ENCODE data around the gene SLC5A6. TPM values are rescaled to one million over a fixed set of nuclear protein-coding genes. Genes with fewer than 3 reads are reported as not detected.

Gene SLC5A6
- total and polyA plus RNA-seq, 8 donors = 5.7 to 71.0 (median 21.4) TPM

GRCh38 chr2:27150639-27151230 is 61.3 kb downstream of the SLC5A6 start:
- TF ChIP-seq POLR2A (IDR thresholded peaks at IDR 0.05) = no peak
- no peak for TF ChIP-seq POLR2AphosphoS5 (IDR thresholded peaks at IDR 0.05)
- no peak for TF ChIP-seq EP300 (IDR thresholded peaks at IDR 0.05)
- TF ChIP-seq, protein P1, sequence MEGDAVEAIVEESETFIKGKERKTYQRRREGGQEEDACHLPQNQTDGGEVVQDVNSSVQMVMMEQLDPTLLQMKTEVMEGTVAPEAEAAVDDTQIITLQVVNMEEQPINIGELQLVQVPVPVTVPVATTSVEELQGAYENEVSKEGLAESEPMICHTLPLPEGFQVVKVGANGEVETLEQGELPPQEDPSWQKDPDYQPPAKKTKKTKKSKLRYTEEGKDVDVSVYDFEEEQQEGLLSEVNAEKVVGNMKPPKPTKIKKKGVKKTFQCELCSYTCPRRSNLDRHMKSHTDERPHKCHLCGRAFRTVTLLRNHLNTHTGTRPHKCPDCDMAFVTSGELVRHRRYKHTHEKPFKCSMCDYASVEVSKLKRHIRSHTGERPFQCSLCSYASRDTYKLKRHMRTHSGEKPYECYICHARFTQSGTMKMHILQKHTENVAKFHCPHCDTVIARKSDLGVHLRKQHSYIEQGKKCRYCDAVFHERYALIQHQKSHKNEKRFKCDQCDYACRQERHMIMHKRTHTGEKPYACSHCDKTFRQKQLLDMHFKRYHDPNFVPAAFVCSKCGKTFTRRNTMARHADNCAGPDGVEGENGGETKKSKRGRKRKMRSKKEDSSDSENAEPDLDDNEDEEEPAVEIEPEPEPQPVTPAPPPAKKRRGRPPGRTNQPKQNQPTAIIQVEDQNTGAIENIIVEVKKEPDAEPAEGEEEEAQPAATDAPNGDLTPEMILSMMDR (IDR thresholded peaks at IDR 0.05) = no peak
- Histone ChIP-seq H3K9me3 (no peaks in the 10 kb centered on the region), H3K27me3 (peaks cover 0 to 23% (median 0%) of the 10 kb centered on the region in 3 donors), H3K4me3 (no peak overlapping the region), H3K36me3 (no peaks in the 10 kb centered on the region), H3K4me1 (no peaks in the 10 kb centered on the region), H3K27ac (no peak overlapping the region)
- no peak for DNase-seq
- WGBS, 5 donors = 79 to 89% (median 87%) methylated on average over 5 to 8 of the region's 8 CpGs
- intact Hi-C loops (cut with DNase I; ENCODE audit: low total_unique reads) = no loop called here

Other genes starting within 250 kb of the SLC5A6 start
- 10 to 100 TPM in 2 of 5 donors, 1 to 10 TPM in 3; 7.0 to 19.9 (median 9.9) TPM for gene MAPRE3, start 241.6 kb downstream of the SLC5A6 start, total RNA-seq
- 10 to 100 TPM; 12.3 to 24.1 (median 14.8) TPM for gene MAPRE3, start 241.6 kb downstream of the SLC5A6 start, polyA plus RNA-seq
- gene TMEM214, start 179.3 kb downstream of the SLC5A6 start, total RNA-seq = 100 to 1,000 TPM in 2 of 5 donors, 10 to 100 TPM in 3; 30.1 to 206 (median 89.5) TPM
- gene TMEM214, start 179.3 kb downstream of the SLC5A6 start, polyA plus RNA-seq = 10 to 100 TPM; 17.1 to 35.1 (median 28.1) TPM
- gene AGBL5, start 160.6 kb downstream of the SLC5A6 start, total RNA-seq = 10 to 100 TPM in 3 of 5 donors, 1 to 10 TPM in 2; 7.8 to 29.0 (median 11.6) TPM
- 10 to 100 TPM; 11.5 to 16.6 (median 13.6) TPM for gene AGBL5, start 160.6 kb downstream of the SLC5A6 start, polyA plus RNA-seq
- gene OST4, start 140.6 kb downstream of the SLC5A6 start, total RNA-seq = 100 to 1,000 TPM in 4 of 5 donors, 10 to 100 TPM in 1; 16.8 to 281 (median 134) TPM
- 100 to 1,000 TPM; 421 to 610 (median 506) TPM for gene OST4, start 140.6 kb downstream of the SLC5A6 start, polyA plus RNA-seq
- 100 to 1,000 TPM in 2 of 5 donors, 10 to 100 TPM in 3; 17.5 to 208 (median 89.2) TPM for gene EMILIN1, start 133.7 kb downstream of the SLC5A6 start, total RNA-seq
- 10 to 100 TPM; 19.6 to 53.1 (median 31.1) TPM for gene EMILIN1, start 133.7 kb downstream of the SLC5A6 start, polyA plus RNA-seq
- 10 to 100 TPM in 1 of 5 donors, 1 to 10 TPM in 3, not detected in 1; 1.3 to 18.2 (median 3.0) TPM for gene KHK, start 125.5 kb downstream of the SLC5A6 start, total RNA-seq
- 1 to 10 TPM; 3.5 to 5.9 (median 4.2) TPM for gene KHK, start 125.5 kb downstream of the SLC5A6 start, polyA plus RNA-seq
- gene CGREF1, start 93.1 kb downstream of the SLC5A6 start, total RNA-seq = 1 to 10 TPM in 3 of 5 donors, not detected in 2; 1.4 to 4.1 (median 2.6) TPM
- 1 to 10 TPM; 2.3 to 3.2 (median 2.4) TPM for gene CGREF1, start 93.1 kb downstream of the SLC5A6 start, polyA plus RNA-seq
- gene ABHD1, start 88.5 kb downstream of the SLC5A6 start, total RNA-seq = not detected
- gene ABHD1, start 88.5 kb downstream of the SLC5A6 start, polyA plus RNA-seq = under 1 TPM in 2 of 3 donors, not detected in 1; 0.23 to 0.75 TPM
- 100 to 1,000 TPM in 1 of 5 donors, 10 to 100 TPM in 4; 14.2 to 107 (median 29.4) TPM for gene PREB, start 77.6 kb downstream of the SLC5A6 start, total RNA-seq
- 10 to 100 TPM; 37.3 to 48.4 (median 44.6) TPM for gene PREB, start 77.6 kb downstream of the SLC5A6 start, polyA plus RNA-seq
- not detected for gene PRR30, start 72.9 kb downstream of the SLC5A6 start, total RNA-seq
- gene PRR30, start 72.9 kb downstream of the SLC5A6 start, polyA plus RNA-seq = not detected
- gene TCF23, start 63.3 kb downstream of the SLC5A6 start, total RNA-seq = not detected
- under 1 TPM in 1 of 3 donors, not detected in 2; 0.03 TPM for gene TCF23, start 63.3 kb downstream of the SLC5A6 start, polyA plus RNA-seq
- gene ATRAID, start 227 bp downstream of the SLC5A6 start, total RNA-seq = 100 to 1,000 TPM in 3 of 5 donors, 10 to 100 TPM in 2; 67.4 to 532 (median 131) TPM
- 100 to 1,000 TPM in 2 of 3 donors, 10 to 100 TPM in 1; 86.6 to 140 (median 111) TPM for gene ATRAID, start 227 bp downstream of the SLC5A6 start, polyA plus RNA-seq
- 100 to 1,000 TPM in 2 of 5 donors, 10 to 100 TPM in 3; 12.2 to 130 (median 78.2) TPM for gene CAD, start 5.1 kb upstream of the SLC5A6 start, total RNA-seq
- 10 to 100 TPM in 1 of 3 donors, 1 to 10 TPM in 2; 4.4 to 16.5 (median 6.5) TPM for gene CAD, start 5.1 kb upstream of the SLC5A6 start, polyA plus RNA-seq
- not detected for gene SLC30A3, start 50.8 kb upstream of the SLC5A6 start, total RNA-seq
- gene SLC30A3, start 50.8 kb upstream of the SLC5A6 start, polyA plus RNA-seq = not detected
- not detected for gene DNAJC5G, start 63.2 kb upstream of the SLC5A6 start, total RNA-seq
- gene DNAJC5G, start 63.2 kb upstream of the SLC5A6 start, polyA plus RNA-seq = not detected
- under 1 TPM in 1 of 5 donors, not detected in 4; 0.87 TPM for gene TRIM54, start 70.2 kb upstream of the SLC5A6 start, total RNA-seq
- gene TRIM54, start 70.2 kb upstream of the SLC5A6 start, polyA plus RNA-seq = under 1 TPM; 0.13 to 0.61 (median 0.25) TPM
- 1 to 10 TPM in 1 of 5 donors, not detected in 4; 6.7 TPM for gene UCN, start 96.2 kb upstream of the SLC5A6 start, total RNA-seq
- gene UCN, start 96.2 kb upstream of the SLC5A6 start, polyA plus RNA-seq = 1 to 10 TPM in 2 of 3 donors, not detected in 1; 3.5 to 4.1 TPM
- 10 to 100 TPM in 4 of 5 donors, 1 to 10 TPM in 1; 8.7 to 98.0 (median 58.9) TPM for gene MPV17, start 110.8 kb upstream of the SLC5A6 start, total RNA-seq
- 10 to 100 TPM; 41.7 to 84.0 (median 58.2) TPM for gene MPV17, start 110.8 kb upstream of the SLC5A6 start, polyA plus RNA-seq
- 100 to 1,000 TPM in 1 of 5 donors, 10 to 100 TPM in 4; 25.7 to 125 (median 62.6) TPM for gene GTF3C2, start 144.5 kb upstream of the SLC5A6 start, total RNA-seq
- gene GTF3C2, start 144.5 kb upstream of the SLC5A6 start, polyA plus RNA-seq = 10 to 100 TPM; 18.8 to 37.1 (median 28.3) TPM
- 10 to 100 TPM; 16.2 to 42.2 (median 27.2) TPM for gene EIF2B4, start 158.1 kb upstream of the SLC5A6 start, total RNA-seq
- gene EIF2B4, start 158.1 kb upstream of the SLC5A6 start, polyA plus RNA-seq = 10 to 100 TPM; 42.0 to 63.9 (median 51.1) TPM
- gene SNX17, start 158.3 kb upstream of the SLC5A6 start, total RNA-seq = 10 to 100 TPM; 28.6 to 70.4 (median 67.2) TPM
- 10 to 100 TPM; 58.3 to 70.2 (median 68.9) TPM for gene SNX17, start 158.3 kb upstream of the SLC5A6 start, polyA plus RNA-seq
- gene ZNF513, start 168.5 kb upstream of the SLC5A6 start, total RNA-seq = 10 to 100 TPM; 10.3 to 58.9 (median 19.1) TPM
- gene ZNF513, start 168.5 kb upstream of the SLC5A6 start, polyA plus RNA-seq = 10 to 100 TPM; 12.4 to 23.6 (median 15.4) TPM
- 10 to 100 TPM; 10.5 to 44.6 (median 42.9) TPM for gene PPM1G, start 197.3 kb upstream of the SLC5A6 start, total RNA-seq
- gene PPM1G, start 197.3 kb upstream of the SLC5A6 start, polyA plus RNA-seq = 10 to 100 TPM; 40.0 to 49.8 (median 47.2) TPM
- gene NRBP1, start 216.4 kb upstream of the SLC5A6 start, total RNA-seq = 10 to 100 TPM; 12.5 to 69.8 (median 48.4) TPM
- gene NRBP1, start 216.4 kb upstream of the SLC5A6 start, polyA plus RNA-seq = 10 to 100 TPM; 46.7 to 57.3 (median 51.4) TPM
- gene KRTCAP3, start 230.1 kb upstream of the SLC5A6 start, total RNA-seq = 100 to 1,000 TPM in 1 of 5 donors, 10 to 100 TPM in 3, not detected in 1; 16.5 to 140 (median 53.6) TPM
- 10 to 100 TPM; 31.2 to 65.2 (median 62.2) TPM for gene KRTCAP3, start 230.1 kb upstream of the SLC5A6 start, polyA plus RNA-seq

All from stomach (tissue), 9 donors.